Measurements from ENCODE around the gene LDLRAD4.

The LDLRAD4 gene

GRCh38 chr18:13438507-13439056 lies 220.0 kb downstream of the LDLRAD4 start:
- DNase-seq = no peak

GRCh38 chr18:13439461-13439860 lies 220.9 kb downstream of the LDLRAD4 start:
- no peak for DNase-seq

- no peak for DNase-seq
These were observed 222.0 kb downstream of the LDLRAD4 start for GRCh38 chr18:13440277-13441248.

GRCh38 chr18:13441736-13442135 lies 223.2 kb downstream of the LDLRAD4 start:
- DNase-seq = no peak

- DNase-seq = no peak
These were observed 223.9 kb downstream of the LDLRAD4 start for GRCh38 chr18:13442451-13442850.

- DNase-seq = no peak
These were observed 225.0 kb downstream of the LDLRAD4 start for GRCh38 chr18:13443552-13443951.

- no peak for DNase-seq
These were observed 226.1 kb downstream of the LDLRAD4 start for GRCh38 chr18:13444430-13445240.

GRCh38 chr18:13445241-13445897 lies 226.8 kb downstream of the LDLRAD4 start:
- no peak for DNase-seq

- DNase-seq = no peak
These were observed 227.5 kb downstream of the LDLRAD4 start for GRCh38 chr18:13446024-13446423.

- no peak for DNase-seq
These were observed 228.3 kb downstream of the LDLRAD4 start for GRCh38 chr18:13446610-13447461.

- DNase-seq = no peak
These were observed 229.2 kb downstream of the LDLRAD4 start for GRCh38 chr18:13447621-13448334.

- no peak for DNase-seq
These were observed 229.8 kb downstream of the LDLRAD4 start for GRCh38 chr18:13448335-13448795.

GRCh38 chr18:13449651-13450050 lies 231.1 kb downstream of the LDLRAD4 start:
- no peak for DNase-seq

GRCh38 chr18:13450289-13451212 lies 232.0 kb downstream of the LDLRAD4 start:
- DNase-seq = no peak

GRCh38 chr18:13451213-13451540 lies 232.6 kb downstream of the LDLRAD4 start:
- no peak for DNase-seq

- DNase-seq = no peak
These were observed 233.3 kb downstream of the LDLRAD4 start for GRCh38 chr18:13451661-13452387.

GRCh38 chr18:13452388-13452811 lies 233.8 kb downstream of the LDLRAD4 start:
- DNase-seq = no peak

GRCh38 chr18:13452871-13453680 lies 234.5 kb downstream of the LDLRAD4 start:
- DNase-seq = no peak

All from RPMI8226 (cell line).